NCI-H2196 treated with DMSO at 0.1 percent for 48 hours (cell line): ENCODE results near the gene DIS3L2.
"Not testable (repeated sequence)": the region's sequence is repeated elsewhere in the genome, so short reads cannot be mapped to it uniquely, and the experiment has no call there.

Experiments
- DNase-seq: peaks from one replicate; lab custom pipeline; 2025; ENCODE audit not compliant: unreplicated experiment; lab: John Stamatoyannopoulos, UW

Gene DIS3L2

DNA sequence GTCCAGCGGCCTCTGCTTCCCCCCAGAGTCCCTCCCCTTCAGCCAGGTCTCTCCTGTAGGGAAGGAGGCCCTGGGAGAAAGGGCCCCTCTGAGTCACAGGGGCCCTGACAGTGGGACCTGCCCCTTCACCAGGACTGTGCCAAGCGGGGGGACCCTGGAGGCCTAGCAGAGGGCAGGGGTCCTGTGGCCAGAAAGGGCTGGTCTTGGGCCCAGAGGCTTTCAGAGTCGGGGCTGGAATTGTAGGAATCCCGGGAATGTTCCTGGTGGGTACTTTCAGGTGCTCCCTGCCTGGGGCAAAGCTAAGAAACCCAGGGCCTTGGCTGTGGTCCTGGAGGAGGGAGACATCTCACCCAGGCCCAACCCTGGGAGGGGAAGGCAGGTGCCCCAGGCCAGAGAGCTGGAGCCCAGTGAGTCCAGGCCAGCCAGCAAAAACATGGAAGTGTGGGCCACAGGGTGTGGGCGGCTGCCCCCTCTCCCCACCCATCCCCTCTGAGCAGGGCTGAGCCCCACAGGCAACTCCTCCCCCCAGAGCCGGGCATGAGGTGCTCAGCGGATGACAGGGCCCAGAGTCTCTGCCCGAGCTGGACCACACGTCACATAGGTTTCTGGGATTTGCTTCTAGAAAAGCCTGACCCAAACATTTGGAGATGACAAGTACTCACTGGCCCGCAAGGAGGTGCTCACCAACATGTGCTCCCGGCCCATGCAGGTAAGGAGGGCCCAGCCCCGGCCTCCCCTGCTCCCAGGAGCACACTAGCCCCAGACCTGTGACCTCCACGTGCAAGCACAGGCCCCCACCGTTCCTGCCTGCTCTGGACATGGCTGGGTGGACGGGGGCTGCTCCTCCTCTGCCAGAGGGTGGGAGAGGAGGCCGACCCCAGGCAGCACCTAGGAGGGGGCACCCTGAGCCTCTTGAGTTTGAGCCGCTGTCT lies 368.8 kb downstream of the DIS3L2 start:
- no peak for DNase-seq

DNA sequence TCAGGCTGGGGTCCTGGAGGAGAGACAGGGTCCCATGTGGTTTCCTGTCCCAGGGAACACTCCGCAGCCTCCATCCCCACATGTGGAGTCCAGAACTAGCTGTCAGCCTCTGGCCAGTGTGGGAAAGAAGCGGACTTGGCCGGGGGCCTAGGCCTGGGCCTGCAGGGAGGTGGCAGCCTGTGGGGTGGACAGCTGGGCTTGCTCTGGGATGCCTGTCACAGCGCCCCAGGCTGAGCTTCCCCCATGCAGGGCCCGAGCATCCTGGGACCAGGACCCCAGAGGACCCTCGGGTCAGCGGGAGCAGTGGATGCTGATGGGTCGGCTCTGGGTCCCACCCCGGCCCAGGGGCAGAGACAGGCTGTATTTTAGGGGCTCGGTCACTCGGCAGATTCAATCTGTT lies 369.5 kb downstream of the DIS3L2 start:
- not testable (repeated sequence) for DNase-seq

DNA sequence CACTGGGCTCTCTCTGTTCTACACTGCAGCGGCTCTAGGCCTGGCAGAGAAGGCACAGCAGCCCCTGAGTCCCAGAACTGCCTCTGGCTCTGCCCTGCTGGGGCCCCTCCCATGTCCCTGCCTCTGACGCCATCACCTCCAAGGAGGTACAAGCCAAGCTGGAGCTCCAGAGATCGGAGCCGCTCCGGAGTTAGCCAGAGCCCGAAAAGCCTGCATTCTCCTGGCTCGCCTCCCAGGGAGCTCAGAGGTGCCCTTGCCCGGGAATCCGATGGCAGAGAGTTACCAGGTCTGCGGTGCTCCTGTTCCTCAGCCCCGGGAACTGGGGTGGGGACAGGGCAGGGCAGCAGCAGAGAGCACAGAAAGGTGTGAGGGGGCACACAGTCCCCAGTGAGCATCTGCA lies 370.1 kb downstream of the DIS3L2 start:
- DNase-seq, result not testable (repeated sequence)

DNA sequence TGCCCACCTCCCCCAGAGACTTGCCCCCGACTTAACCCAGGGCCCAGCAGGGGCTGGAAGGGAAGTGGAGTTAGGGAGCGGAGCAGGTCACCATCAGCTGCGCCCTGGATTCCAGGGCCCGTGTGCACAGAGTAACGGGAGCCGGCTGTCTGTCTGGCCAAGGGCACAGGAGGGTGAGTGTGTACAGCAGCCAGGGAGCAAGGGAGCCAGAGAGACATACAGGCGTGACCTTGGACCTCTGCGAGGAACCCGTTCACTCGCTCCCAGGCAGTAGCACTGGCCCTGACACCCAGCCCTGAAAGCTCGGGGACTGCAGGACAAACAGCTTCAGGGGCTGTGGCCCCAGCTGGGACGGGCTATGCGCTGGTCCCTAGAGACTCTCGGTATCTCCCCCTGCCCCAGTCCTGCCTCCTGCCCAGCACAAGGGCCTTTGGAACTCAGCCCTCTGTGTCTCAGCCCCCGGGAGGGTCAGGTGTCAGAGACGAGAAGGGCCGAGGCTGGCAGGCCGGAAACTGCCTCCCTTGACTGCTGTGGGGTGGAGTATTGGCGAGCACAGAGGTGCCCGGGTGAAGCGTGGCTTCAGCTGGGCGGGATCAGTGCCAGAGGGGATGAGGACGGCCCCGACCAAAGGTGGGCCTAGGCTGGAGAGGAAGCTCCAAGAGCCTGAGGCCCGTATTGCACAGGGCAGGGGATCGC lies 370.9 kb downstream of the DIS3L2 start:
- DNase-seq, result not testable (repeated sequence)

DNA sequence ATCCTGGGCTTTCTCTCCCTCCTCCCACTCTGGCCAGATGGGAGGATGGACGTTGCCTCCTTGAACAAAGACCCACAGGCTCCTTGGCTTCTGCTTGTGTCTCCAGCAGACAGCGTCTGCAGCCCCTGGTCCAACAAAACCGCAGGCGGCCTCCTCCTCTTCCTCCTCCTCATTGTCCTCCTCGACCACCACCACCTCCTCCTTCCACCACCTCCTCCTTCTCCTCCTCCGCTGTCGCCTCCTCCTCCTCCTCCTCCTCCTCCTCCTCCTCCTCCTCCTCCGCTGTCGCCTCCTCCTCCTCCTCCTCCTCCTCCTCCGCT lies 371.4 kb downstream of the DIS3L2 start:
- no peak for DNase-seq

DNA sequence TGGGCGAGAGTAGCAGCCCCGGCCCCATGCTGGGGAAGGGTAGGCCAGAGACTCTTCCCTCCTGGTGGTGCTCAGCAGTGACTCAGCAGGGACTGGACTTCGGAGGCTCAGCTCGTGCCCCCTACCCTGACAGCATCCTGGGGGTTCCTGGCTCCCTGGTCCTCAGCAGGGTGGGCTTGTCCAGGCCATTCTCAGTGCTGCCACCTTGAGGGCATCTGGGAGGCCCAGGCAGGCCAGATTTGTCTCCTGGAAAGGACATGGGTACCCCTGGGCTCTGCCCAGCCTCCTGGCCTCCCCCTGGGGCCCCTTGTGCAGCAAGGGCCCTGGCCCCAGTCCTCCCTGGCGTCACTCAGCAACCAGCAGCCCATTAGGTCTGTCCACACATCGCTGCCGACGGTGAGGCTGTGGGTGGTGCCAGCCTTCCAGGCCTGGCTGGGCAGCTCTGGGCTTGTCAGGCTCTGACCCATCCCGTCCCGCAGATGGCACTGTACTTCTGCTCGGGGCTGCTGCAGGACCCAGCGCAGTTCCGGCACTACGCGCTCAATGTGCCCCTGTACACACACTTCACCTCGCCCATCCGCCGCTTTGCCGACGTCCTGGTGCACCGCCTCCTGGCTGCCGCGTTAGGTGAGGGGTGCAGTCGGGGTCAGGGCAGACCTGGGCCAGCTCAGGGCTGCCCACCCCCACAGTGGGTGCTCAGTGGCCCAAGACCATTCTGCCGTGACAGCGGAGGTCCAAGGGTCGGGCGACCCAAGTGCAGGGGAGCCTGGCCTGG lies 372.0 kb downstream of the DIS3L2 start:
- no peak for DNase-seq

DNA sequence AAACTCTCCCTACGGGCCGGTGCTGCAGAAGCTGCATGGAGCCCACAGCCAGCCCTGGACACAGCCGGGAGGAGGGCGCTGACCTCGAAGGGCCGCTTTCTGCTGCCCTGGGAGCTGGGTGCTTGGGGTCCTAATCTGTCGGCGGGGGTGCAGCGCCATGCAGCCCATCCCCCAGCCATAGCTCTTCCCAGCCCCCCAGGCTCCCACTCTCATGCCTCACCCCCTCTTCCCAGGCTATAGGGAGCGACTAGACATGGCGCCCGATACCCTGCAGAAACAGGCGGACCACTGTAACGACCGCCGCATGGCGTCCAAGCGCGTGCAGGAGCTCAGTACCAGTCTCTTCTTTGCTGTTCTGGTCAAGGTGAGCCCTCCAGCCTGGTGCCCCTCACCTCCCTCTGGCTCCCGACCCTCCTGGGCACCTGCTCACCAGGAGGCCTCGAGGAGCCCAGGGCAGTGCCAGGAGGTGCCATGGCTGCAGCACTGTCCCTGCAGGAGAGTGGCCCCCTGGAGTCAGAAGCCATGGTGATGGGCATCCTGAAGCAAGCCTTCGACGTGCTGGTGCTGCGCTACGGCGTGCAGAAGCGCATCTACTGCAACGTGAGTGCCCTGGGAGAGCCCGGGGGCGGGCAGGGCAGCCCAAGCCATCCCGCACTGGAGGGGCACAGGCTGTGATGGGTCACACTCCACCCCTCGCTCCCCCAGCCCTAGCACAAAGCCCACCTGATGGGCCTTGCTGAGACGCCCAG lies 372.8 kb downstream of the DIS3L2 start:
- DNase-seq, result not testable (repeated sequence)

DNA sequence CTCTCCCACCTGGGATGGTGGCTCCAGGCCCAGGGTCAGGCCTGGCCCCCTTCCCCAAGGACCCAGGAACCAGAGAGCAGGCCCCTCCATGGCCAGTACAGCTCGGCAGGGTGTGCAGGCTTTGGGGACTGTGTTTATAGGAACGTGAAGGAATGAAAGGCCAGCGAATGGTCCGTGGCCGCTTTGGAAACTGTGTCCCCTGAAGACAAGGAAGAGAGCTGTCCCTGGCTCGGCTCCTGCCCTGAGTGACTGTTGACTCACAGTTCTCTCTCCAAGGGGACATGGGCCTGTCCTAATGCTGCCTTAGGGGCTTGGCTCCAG lies 373.3 kb downstream of the DIS3L2 start:
- not testable (repeated sequence) for DNase-seq

DNA sequence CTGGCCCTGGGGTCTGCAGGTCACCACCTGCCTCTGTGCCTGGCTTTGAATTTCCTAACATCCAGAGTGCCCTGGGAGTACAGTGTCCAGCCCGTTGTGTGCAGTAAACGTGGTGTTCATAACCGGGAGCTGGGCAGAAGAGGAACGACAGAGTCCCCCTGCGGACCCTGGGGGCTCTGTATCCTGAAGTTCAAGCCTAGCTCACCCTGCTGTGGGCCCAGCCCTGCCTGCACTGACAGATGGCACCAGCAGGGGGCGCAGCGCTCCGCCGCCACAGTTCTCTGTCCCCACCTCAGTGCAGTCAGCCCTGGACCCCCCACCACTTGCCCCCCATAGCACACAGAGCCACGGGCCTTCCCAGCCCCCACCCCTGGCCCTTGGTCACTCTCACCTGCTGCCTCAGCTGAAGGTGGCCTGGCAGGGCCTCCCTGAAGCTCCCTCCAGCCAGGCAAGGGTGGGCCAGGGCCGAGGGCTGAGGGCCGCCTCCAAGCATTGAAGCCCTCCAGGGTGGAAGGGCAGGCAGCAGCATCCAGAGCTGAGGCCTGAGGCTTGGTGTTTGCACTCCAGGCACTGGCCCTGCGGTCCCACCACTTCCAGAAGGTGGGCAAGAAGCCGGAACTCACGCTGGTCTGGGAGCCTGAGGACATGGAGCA lies 373.8 kb downstream of the DIS3L2 start:
- DNase-seq, result not testable (repeated sequence)

DNA sequence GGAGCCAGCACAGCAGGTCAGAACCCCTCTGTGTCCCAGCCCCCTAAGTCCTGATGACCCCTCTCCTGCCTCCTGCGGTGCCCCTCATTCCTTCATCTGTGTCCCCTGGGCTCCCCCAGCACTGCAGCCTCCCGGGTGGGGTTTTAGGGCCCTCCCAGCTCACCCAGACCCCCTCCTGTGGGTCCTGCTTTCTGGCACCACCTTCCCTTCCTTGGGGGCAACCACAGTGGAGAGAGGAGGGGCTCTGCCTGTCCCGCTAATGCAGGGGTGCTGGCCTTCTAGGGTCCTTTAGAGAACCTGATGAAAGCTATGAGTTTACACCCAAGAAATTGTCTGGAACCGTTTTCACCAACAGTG lies 374.3 kb downstream of the DIS3L2 start:
- no peak for DNase-seq

DNA sequence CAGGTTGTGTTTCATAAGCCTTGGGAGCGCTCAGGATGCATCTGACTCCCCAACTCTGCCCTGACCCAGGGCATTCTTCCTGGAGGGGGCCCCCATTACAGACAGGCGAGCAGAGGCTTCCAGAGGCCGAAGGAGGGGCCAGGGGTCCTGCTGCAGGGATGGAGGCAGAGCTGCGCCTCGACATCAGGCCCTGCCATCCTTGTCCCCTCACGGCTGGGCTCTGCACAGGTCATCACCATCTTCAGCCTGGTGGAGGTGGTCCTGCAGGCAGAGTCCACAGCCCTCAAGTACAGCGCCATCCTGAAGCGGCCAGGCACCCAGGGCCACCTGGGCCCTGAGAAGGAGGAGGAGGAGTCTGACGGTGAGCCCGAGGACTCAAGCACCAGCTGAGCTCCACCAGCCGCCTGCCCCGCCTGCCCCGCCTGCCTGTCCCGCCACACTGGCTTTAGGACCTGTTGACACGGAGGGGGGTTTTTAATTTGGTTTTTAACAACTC lies 374.8 kb downstream of the DIS3L2 start:
- DNase-seq, result no peak

DNA sequence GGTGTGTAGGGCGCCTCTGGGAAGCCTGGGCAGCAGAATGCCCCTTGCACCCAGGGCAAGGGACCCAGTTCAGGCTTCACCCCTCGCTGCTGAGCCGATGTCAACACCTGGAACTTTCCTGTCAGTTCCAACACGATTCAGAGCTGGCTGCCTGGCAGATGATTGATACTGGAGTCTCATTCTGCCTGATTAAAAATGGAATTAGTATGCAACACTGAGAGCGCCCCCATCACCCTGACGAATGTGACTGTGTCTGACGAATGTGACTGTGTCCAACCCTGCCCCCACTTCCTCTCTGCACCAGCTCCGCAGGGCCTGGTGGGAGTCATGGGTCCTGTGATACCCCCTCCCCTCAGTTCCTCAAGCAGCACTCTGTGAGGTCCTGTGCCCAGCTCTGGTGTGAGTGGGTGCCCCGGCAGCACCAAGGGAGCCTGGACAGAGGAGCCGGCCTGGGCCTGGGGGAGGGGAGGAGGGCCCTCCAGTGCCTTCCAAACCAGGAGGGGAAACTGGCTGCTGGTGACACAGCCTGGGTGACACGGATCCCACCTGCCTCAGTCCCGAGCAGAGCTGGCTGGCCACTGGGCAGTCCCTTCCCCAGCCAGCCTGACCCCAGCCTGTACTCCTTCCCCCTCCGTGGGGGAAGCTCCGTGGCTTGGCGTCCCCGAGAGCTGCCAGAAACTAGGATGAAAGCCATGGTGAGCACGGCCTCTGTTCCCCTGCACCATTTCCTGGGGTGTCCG lies 375.6 kb downstream of the DIS3L2 start:
- no peak for DNase-seq

DNA sequence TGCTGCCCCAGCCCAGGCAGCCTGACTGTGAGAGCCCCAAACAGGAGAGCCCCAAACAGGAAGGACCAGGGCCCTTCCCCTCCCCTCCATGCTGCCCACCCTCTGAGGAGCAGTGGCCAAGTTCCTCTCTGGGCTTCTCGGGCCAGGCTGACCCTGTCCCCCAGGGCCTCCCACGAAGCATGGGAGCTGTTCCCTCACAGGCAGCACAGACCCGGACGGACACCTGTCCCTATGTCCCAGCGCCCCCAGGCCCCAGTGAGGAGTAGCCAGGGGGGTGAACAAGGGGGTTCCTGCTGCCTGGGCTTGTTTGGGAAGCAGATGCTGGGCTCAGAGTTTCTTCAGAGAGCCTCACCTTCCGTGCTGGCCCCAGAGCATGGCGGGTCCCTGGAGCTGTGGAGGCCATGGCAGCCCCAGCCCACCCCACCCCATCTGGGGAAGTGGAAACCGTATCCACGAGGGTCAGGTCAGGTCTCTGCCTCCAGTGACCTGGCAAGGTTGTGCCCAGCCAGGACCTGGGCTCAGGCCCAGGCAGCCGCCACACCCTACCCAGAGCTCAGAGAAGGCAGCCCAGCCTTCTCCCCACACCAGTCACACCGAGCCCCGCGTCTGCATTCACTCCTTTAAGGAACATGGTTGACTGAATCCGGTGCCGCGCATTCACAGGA lies 376.7 kb downstream of the DIS3L2 start:
- not testable (repeated sequence) for DNase-seq

DNA sequence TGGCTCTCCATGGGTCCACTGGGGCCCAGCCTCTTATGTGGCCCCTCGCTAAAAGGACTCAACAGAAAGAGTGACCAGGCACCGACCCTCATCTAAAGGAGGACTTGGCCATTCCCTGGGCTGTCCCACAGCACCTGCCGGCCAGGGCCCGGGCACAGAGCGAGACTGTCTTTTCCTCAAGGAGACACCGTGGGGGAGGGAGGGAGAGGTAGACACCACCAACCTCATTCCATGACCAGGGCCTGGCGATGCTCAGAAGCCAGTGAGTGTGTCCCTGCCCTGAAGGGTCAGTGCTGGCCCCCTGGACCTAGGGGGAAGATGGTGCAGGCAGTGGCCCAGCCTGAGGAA lies 377.2 kb downstream of the DIS3L2 start:
- DNase-seq, result no peak

DNA sequence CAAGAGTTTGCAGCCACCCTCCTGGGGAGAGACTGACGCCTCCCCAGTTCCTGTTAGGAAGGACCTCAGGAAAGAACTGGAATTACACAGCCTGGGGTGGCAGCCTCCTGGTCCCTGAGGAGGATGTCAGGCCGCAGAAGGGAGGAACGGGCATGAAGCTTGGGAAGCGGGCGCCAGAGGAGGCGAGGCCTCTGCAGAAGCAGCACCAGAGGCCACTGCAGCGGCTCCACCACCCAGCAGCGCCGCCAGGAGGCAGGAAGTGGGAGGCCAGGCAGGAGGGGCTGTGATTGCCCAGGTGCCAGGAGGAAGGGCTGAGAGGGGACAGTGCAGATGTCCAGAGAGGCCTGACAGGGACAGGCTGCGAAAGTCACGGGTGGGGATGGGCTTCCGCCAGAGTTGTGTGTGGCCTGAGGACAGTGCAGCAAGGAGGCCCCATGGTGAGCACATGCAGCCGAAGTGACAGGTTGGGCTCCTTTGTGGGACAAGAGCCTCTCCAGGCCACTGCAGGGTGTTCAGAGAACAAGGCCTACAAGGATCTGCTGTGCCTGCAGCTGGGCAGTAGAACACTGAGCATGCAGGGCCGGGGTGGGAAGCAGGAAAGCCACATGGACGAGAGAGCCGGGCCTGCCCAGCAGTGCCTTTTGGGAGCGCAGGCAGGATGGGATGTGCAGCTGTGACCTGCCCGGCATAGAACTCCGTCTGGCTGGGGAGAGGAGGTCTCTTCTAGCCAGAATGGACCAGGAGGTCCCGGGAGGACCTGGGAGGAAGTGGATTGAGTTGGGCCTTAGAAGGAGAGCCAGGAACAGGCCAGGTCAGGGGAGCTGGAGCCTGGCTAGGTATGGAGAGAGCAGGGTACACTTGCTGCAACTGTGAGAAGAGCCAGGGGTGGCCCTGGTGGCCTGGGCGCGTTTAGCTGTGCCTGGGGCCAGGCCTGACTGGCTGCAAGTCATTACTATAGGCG lies 377.9 kb downstream of the DIS3L2 start:
- no peak for DNase-seq

DNA sequence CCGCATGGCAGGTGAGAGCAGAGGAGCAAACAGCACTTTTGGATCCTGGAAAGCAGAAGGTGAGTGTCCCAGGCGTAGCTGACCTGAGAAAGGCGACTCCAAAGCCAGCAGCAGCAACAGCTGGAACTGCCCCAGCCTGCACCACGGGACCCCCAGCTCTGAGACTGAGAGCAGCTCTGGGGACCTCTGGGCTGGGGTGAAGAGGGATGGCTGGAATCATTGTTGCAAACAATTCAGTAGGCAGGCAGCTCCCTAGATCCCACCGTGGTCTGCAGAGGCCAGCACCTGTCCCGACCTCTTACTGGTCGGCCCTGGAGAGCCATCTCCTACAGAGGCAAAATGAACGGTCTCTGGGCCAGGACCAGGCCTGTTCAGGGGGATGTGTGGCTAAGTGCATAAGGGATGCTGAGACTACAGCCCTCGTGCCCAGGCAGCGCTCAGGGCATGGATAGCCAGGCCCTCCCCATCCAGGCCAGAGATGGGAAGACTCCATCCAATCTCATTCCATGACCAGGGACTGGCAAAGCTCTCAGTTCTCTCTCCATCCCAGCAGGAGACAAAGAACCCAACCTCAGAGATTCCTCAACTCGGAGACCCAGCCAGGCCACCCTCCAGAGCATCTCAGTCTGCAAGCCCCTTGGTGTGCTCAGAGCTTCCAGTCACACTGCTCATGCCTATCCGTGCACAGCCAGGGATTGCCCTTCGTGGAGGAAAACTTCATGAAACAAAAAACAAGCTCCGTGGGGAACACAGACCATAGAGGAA lies 378.8 kb downstream of the DIS3L2 start:
- DNase-seq, result no peak

DNA sequence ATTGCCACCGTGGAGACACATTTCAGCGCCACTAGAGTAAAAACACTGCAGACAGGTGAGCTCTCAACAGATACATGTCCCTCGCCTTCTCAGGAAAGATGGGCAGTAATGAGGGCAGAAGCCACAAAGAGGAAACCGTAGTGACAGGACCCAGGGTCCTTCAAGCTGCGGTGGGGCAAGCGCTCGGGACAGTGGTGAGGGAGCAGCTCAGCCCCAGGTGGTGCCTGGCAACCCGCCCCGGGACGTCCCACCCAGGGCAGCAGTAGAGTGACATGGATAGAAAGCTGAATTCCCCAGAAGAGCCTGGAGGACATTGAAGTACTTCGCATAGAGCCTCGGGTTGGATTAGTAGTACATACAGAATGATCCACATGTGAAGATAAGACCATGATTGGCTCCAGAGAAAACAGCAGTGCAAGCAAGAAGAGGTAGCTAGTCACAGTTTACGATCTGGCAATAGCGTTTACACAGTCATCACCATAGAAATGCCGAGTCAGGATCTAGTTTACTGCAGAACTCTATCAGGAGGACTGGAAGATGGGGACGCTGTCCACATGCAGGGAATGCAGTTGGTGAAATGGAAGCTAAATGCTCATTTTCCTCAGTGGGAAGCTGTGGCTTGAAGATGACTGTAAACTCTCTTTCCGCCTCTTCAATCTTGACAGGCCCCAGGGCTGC lies 379.7 kb downstream of the DIS3L2 start:
- no peak for DNase-seq
